OCI-M1 (cell line): ENCODE results near the gene LCMT1.
A peak's percentile ranks its signal among the peaks of the same experiment; 100 is the strongest.
"Not testable (repeated sequence)": the region's sequence is repeated elsewhere in the genome, so short reads cannot be mapped to it uniquely, and the experiment has no call there.

Experiments
- DNase-seq: peaks from one replicate; lab custom pipeline; 2025; lab: John Stamatoyannopoulos, UW

Gene LCMT1

GRCh38 chr16:25095636-25096035, 15.9 kb upstream of the LCMT1 start:
- DNase-seq: no peak

GRCh38 chr16:25097276-25097975, 14.1 kb upstream of the LCMT1 start:
- peak; percentile 1 for DNase-seq

GRCh38 chr16:25100511-25100910, 11.0 kb upstream of the LCMT1 start:
- no peak for DNase-seq

- DNase-seq: peak; percentile 95
Measured at GRCh38 chr16:25106567-25107465, 4.7 kb upstream of the LCMT1 start.

- DNase-seq: no peak
Measured at GRCh38 chr16:25107466-25107792, 4.1 kb upstream of the LCMT1 start.

- DNase-seq: peak; percentile 53
Measured at GRCh38 chr16:25108054-25108453, 3.5 kb upstream of the LCMT1 start.

GRCh38 chr16:25109643-25110042, 1.9 kb upstream of the LCMT1 start:
- no peak for DNase-seq

- DNase-seq: peak; percentile 62
Measured at GRCh38 chr16:25110387-25110947, 1.1 kb upstream of the LCMT1 start.

- DNase-seq: no peak
Measured at GRCh38 chr16:25114121-25114520, 2.6 kb downstream of the LCMT1 start.

- no peak for DNase-seq
Measured at GRCh38 chr16:25118851-25119578, 7.5 kb downstream of the LCMT1 start.

- no peak for DNase-seq
Measured at GRCh38 chr16:25121824-25122600, 10.5 kb downstream of the LCMT1 start.

- no peak for DNase-seq
Measured at GRCh38 chr16:25124503-25124902, 13.0 kb downstream of the LCMT1 start.

GRCh38 chr16:25126086-25126666, 14.6 kb downstream of the LCMT1 start:
- not testable (repeated sequence) for DNase-seq

- DNase-seq: peak; percentile 62
Measured at GRCh38 chr16:25126820-25127232, 15.3 kb downstream of the LCMT1 start.

- DNase-seq: not testable (repeated sequence)
Measured at GRCh38 chr16:25132751-25133150, 21.2 kb downstream of the LCMT1 start.

GRCh38 chr16:25134166-25134700, 22.7 kb downstream of the LCMT1 start:
- DNase-seq: peak; percentile 81

GRCh38 chr16:25135254-25135878, 23.8 kb downstream of the LCMT1 start:
- DNase-seq: no peak

- DNase-seq: no peak
Measured at GRCh38 chr16:25138130-25138529, 26.6 kb downstream of the LCMT1 start.

- DNase-seq: no peak
Measured at GRCh38 chr16:25140459-25140858, 28.9 kb downstream of the LCMT1 start.

GRCh38 chr16:25141648-25142047, 30.1 kb downstream of the LCMT1 start:
- DNase-seq: no peak
